HUDEP-2 (cell line): Measurements from ENCODE around the gene PCDHGC5.

ENCODE experiments used
- DNase-seq, 76 experiments: peaks; one replicate each; lab custom pipeline; 2025; ENCODE audit not compliant: unreplicated experiment in 76 of 76; lab: John Stamatoyannopoulos, UW

Gene PCDHGC5

GRCh38 chr5:141527426-141527825 is 38.5 kb downstream of the PCDHGC5 start:
- DNase-seq = no peak

GRCh38 chr5:141528291-141528984 is 39.6 kb downstream of the PCDHGC5 start:
- no peak for DNase-seq

GRCh38 chr5:141529002-141529401 is 40.1 kb downstream of the PCDHGC5 start:
- no peak for DNase-seq

- no peak for DNase-seq
These were observed 41.0 kb downstream of the PCDHGC5 start for GRCh38 chr5:141529873-141530272.

- no peak for DNase-seq
These were observed 43.8 kb downstream of the PCDHGC5 start for GRCh38 chr5:141532726-141533125.

- DNase-seq = no peak
These were observed 45.0 kb downstream of the PCDHGC5 start for GRCh38 chr5:141533897-141534296.

GRCh38 chr5:141534492-141535213 is 45.8 kb downstream of the PCDHGC5 start:
- no peak for DNase-seq
